ENCODE data around the gene DNAL1.

Gene DNAL1

GRCh38 chr14:73725116-73726024 is 80.6 kb downstream of the DNAL1 start:
- no peak for DNase-seq

DNA sequence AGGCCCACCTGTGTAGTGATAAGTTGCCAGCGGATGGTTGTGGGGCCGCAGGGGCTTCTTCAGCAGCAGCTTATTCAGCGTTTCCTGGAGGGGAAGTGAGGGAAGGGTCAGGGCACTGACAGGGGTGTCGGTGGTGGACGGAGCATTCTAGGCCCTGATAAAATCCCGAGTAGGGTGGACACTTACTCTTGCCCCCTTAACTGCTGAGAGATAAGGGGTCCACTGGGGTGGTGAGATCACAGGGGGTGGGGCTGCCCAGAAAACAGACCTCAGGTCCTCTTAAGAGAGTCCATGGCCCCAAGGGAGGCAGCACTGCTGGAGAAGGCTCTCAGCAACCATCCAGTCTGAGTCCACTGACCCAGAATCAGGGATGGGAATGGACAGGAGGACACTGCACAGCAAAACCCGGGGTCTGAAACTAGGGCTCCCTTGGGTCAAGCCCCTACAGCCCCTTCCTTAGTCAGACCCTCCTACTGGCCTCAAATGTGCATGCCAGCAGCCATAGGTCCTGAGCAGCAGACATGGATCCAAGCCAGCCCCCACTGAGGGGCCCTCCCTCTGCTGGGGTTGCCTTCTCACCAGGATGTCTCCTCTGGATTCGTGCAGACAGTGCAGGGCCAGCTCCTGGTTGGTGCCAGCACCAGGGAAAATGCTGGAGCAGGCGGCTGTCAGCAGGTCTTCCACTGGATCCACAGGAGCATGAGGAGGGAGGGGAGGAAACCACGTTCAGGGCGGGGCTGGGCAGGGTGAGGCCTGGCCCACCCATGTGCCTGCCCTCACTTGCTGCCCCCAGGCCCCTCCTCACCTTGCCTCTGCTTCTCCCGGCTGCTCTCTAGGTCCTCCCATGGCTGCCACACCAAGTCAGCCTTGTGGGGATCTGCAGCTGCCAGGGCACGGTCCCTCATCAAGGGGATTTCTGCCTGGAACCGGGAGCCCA is 81.5 kb downstream of the DNAL1 start:
- DNase-seq, result no peak

GRCh38 chr14:73727166-73727565 is 82.4 kb downstream of the DNAL1 start:
- DNase-seq, result no peak

DNA sequence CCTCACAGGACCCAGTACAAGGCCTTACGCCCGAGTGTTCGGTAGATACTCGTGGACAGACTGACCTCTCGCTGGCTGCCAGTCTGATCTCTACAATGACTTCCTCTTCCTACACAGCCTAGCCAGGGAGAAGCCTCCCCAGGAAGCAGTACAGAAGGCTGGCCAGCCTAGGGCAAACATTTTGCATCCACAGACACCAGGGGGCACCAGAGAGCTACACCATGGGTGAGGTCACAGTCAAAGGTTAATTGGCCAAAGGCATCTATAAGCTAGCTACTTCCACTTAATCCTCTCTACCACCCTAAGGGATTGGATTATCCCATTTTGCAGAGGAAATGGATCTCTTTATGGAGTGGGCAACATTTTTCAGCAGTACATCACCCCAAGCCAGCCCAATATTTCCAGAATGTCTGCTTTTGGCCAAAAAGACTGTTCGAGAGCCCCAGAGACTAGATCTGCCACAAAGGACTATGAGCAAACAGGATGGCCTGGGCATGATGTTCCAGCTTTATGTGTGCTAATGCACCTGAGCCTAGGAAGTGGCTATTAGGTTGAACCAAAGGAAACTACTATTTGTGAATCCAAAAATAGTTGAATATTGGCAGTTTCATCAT is 84.0 kb downstream of the DNAL1 start:
- peak; percentile 64 for DNase-seq

DNA sequence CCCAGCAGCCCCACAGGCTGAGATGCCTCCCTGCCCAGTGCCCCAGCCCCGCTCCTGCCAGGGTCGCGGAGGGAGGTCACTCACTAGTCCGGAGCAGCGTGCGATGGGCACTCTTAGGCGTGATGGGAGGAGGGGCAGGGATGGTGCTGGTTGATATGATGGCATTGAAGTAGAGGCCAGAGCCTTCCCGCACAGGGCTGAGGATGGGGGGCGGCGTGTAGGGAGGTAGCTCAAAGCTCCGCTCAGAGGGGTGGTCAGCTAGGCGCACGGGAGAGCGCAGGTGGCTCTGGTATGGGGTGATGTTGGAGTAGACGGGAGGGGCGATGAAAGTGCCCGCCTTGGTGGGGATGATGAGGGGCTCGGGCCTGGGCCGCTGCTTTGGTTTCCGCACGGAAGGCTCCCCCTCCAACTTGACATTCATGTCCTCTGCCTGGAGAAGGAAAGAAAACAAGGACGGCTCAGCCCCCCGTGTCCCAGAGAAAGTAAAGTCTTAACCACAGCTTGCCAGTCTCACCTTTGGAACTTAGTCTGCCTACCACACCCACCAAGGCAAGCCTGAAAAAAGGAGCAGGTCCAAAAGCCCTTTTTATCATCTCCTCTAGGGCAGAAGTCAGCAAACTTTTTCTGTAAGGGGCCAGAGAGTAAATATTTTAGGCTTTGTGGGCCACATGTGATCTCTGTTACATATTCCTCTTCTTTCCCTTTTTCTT is 84.9 kb downstream of the DNAL1 start:
- no peak for DNase-seq

GRCh38 chr14:73731111-73731510 is 86.3 kb downstream of the DNAL1 start:
- DNase-seq, result no peak

DNA sequence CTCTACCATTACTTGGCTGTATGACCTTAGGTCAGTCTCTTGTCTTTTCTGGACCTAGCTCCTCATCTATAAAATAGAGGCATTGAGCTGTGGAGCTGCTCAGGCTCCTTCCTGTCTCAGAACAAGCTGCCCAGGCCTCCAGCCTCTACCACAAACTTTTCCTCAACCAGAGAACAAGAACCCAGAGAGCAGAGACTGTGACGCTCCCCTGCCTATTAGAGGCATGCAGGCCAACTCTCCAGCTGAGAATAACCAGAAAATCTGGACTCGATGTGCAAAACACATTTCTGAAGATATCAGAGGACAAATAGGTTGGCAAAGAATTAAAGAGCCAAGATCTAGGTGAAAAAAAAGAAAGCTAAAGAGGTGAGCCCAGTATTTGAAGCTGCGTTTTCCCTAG is 87.2 kb downstream of the DNAL1 start:
- DNase-seq, result no peak

DNA sequence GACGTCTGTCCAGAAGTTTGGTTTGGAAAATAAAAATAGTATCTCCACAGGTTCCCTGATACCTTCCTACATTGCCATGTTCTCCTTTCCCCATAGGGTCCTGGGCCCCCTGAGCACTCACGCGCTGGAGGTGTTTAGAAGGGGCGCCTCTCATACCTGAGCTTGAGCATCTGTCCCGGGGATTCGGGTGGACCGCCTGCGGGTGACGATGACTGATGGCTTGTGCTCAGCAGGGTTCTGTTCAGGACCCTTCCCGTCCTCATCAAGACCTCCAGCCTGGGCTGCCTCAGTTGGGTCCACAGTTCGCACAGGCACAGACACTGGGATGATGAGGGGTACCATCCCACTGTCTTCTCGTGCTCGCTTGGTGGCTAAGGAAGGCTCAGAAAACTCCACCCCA is 92.1 kb downstream of the DNAL1 start:
- DNase-seq, result no peak

DNA sequence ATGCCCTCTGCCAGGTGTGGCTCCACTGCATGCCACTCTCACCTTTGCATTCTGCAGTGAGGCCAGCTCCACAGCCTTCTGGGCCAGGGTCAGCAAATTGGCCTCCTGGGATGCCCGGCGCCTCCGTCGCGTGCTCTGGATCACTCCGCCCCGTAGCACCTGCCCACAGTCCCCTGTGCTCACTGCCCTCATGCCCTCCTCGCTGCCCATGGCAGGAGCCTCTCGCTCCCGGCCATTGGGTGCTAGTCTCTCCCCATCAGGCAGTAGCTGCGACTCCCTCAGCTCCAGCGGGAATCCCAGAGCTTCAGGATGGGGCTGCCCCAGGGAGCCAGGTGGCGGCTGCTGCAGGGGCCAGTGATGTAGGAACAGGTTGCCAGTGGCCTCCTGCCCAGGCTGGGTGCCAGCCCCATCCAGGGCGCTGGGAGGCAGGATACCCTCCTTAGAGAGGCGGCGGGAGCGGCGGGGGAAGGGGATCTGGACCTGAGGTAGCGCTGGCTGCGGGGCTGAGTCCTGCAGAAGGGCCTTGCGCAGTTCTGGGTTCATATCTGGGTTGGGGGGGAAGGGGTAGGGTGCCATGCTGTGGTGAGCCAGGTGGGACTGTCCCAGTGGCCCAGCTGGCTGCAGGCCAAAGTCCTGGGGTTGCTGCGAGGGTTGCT is 93.9 kb downstream of the DNAL1 start:
- no peak for DNase-seq

- no peak for DNase-seq
Observed at GRCh38 chr14:73739174-73739898, 94.5 kb downstream of the DNAL1 start.

DNA sequence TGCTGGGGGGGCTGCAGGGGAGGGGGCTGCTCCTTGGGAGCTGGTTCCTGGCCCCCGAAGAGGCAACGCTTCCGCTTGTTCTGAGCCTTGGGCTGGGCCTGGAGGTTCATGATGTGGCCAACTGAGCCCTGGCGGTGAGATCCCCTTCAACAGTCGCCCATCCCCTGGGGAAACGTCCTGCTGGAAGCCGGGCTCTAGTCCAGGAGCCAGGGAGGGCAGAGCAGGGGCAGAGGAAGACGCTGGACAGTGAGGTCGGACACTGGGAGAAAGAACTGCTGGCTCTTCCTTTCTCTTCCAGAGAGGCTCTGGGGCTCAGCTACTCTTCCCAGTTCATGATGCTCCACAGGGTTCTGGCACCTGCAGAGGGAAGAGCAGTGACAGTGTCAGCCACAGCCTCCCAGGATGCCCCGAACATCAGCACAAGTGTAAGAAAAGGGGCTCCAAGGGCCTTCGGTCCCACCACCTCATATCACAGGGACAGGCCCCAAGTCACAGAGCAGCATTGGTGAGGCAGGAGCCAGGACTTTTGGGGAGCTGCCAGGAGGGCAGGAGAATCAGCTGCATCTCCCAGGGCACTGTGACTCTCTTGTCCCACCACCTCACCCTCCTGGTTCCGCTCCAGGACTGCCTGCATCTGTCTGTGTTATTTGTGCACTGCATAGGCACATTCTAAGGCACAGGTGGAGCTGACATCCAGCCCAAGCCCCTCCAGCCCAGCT is 95.3 kb downstream of the DNAL1 start:
- DNase-seq, result no peak

DNA sequence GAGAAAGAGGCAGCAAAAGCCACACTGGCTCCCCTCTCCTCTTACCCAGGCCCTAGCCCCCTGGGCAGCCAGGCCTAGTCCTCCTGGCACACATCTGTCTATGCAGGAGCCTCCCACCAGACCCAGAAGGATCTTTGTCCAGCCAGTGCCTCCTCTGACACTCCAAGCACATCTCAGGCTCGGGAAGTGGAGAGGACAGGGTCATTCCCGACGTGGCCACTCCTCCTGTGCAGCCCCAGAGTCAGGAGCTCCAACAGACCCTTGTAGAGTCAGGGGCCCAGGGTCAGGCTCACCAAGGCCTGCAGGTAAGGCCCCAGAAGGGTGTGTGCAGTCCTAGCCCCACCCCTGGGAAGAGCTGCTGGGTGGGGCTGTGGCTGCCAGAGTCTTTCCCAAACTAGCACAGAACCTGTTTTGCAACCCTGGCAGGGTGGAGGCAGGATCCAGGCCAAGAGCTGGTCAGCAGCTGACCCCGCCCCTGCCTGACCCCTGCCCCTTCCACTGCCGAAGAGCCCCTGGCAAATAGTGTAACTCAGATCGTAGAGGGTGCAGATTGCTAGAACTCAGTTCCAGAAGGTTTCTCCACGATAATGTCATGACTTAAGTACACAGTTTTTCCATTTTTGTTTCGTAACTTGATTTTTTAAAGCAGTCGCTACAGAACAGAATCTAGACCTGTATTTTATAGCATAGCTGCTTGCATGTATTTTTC is 96.0 kb downstream of the DNAL1 start:
- no peak for DNase-seq

GRCh38 chr14:73741386-73741875 is 96.6 kb downstream of the DNAL1 start:
- no peak for DNase-seq

DNA sequence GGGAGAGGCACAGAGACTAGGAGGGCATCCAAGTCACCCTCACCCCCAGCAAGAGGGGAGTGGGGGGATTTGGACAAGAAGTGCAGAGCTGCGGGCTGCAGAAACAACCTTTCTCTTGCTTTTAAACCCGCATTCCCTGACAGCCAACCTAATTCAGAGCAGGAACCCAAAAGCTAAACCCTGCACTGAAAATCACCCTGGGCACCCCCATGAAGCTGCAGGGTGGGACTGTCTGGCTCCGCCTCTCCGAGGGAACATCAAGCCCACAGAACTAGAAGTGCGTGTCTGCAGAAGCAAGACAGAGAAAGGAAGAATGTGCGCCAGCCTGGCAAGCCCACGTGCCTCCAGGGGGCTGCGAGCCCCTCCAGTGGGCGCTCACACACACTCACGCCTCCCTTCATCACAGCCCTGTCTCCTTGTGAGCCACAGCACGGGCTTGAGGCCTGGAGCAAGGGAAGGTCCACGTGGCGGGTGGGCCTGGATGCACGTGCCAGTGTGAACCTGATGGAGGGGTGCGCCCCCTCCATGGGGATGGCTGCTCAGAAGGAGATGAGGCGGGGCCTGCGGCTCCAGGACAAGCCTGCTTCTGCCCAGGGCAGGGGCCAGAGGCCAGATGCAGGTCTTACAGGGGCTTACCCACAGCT is 97.2 kb downstream of the DNAL1 start:
- no peak for DNase-seq

DNA sequence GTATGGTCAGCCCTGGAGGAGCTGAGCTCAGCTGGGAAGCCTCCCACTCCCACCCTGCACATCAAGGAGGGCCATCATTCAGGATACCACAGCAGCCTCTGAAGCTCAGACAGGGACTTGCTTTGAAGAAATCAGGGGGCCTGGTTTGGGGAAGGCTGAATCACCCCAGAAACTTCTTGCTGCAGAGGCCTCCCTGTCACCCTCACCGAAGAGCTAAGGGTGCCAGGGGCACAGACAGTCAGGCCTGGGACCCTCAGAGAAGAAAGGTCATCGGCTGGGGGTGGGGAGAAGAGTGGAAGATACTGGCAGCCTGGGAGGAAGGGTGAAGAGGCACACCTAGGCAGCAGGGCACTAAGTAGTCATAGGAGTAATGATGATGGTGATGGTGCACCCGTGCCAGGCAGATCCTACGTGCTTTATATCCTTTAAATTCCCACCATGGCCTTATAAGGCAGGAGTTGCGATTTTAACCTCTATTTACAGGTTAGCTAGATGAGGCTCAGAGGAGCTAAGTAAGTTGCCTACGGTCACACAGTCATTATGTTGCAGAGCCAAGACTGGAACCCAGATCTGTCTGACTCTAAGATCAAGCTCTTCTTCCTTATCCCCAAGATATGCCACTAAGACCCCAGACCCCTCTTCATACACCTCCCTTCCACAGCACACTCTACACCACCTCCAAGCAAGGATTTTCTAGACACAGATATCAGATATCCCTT is 97.9 kb downstream of the DNAL1 start:
- no peak for DNase-seq

- no peak for DNase-seq
Observed at GRCh38 chr14:73743431-73743931, 98.7 kb downstream of the DNAL1 start.

- DNase-seq, result no peak
Observed at GRCh38 chr14:73744175-73744867, 99.5 kb downstream of the DNAL1 start.
